OCI-LY3 (cell line): ENCODE data around the gene ACAD9.

Experiments used
- CTCF ChIP-seq: fragments of 200-600, 300-600 bp; sonication (generic); IDR thresholded peaks from 2 replicates; pipeline ENCODE4 v1.5.1; 2014; ENCODE audit warnings: antibody characterized with exemption, low read length, low read depth
- EZH2phosphoT487 ChIP-seq: fragments of 200-600 bp; shearing (Covaris generic); IDR thresholded peaks from 2 replicates; pipeline ENCODE4 v1.6.1; 2018; ENCODE audit warnings: antibody characterized with exemption, mixed run types, low read depth

- no peak for TF ChIP-seq EZH2phosphoT487
- TF ChIP-seq CTCF, result no peak
These were observed 53.2 kb downstream of the ACAD9 start for GRCh38 chr3:128932516-128933212.
